HepG2 (cell line): Measurements from ENCODE around the gene GRHL3. TPM values are rescaled to one million over a fixed set of nuclear protein-coding genes. Genes with fewer than 3 reads are reported as not detected.

ENCODE experiments used
- ATAC-seq: fragments of 200-7000 bp; cut with Tn5 transposase; 3 replicates; pipeline ENCODE4 v1.9.1; 2020; ENCODE audit warnings: mild to moderate bottlenecking, moderate library complexity
- BruUV-seq: library from RNA; stranded (reverse); fragments of 400-500 nt; replicated peaks from 2 replicates; lab custom pipeline; 2021; lab: Mats Ljungman, UMichigan
- CTCF ChIA-PET: fragments of 300-600 bp; formaldehyde crosslinking; extraction: SDS; loops from one replicate; lab custom pipeline; 2021; ENCODE audit warnings: low total read pairs, inconsistent platforms, low intra/inter-chr PET ratio; lab: Yijun Ruan, JAX
- POLR2A ChIA-PET: fragments of 350-600 bp; sonication (Branson Sonifier 250); formaldehyde crosslinking; loops from one replicate; lab custom pipeline; 2020; ENCODE audit warnings: antibody characterized with exemption, inconsistent platforms; lab: Yijun Ruan, JAX
- DNase-seq: peaks from one replicate; pipeline ENCODE4 v3.0.0-alpha.2; 2015; ENCODE audit warnings: low spot score
- FAIRE-seq: peaks from 3 replicates; lab custom pipeline; 2011; peaks lifted over from hg19 to GRCh38; lab: Jason Lieb, UNC
- H2AFZ ChIP-seq: one replicate; pipeline ENCODE4 v1.6.1; 2011; ENCODE audit warnings: low read length, inconsistent platforms
- H3K27ac ChIP-seq: fragments of 300-600 bp; 3 replicates; pipeline ENCODE4 v1.8.0; 2011; ENCODE audit warnings: mixed run types, mild to moderate bottlenecking, mixed read lengths, low read length, inconsistent platforms; ENCODE audit not compliant: insufficient read depth; ENCODE audit errors: extremely low read length
- H3K27me3 ChIP-seq, 2 experiments: fragments of 200-600 bp in 1 of 2; 2 replicates in 1 of 2; 3 replicates in 1 of 2; pipeline versions ENCODE4 v1.6.0 to v1.8.0; 2011; ENCODE audit warnings: low read length in 2 of 2, mild to moderate bottlenecking in 2 of 2, moderate library complexity in 2 of 2, inconsistent platforms in 1 of 2; ENCODE audit not compliant: insufficient read depth in 2 of 2, control insufficient read depth in 1 of 2
- H3K36me3 ChIP-seq, 2 experiments: fragments of 200-600 bp in 1 of 2; replicated peaks in 1 of 2; 2 replicates in 1 of 2; 3 replicates in 1 of 2; pipeline versions ENCODE4 v1.5.1 to v1.8.0; 2011; ENCODE audit warnings: low read length in 2 of 2, inconsistent platforms in 1 of 2; ENCODE audit not compliant: insufficient read depth in 2 of 2, control insufficient read depth in 1 of 2
- H3K4me1 ChIP-seq: 2 replicates; pipeline ENCODE4 v1.5.1; 2012; ENCODE audit warnings: low read length, inconsistent platforms; ENCODE audit not compliant: insufficient read depth
- H3K4me2 ChIP-seq: 2 replicates; pipeline ENCODE4 v1.6.0; 2011; ENCODE audit warnings: low read depth, low read length, inconsistent platforms
- H3K4me3 ChIP-seq, 3 experiments: fragments of 200-600 bp in 1 of 3; sonication (generic), shearing (Covaris generic) in 1 of 3; replicated peaks in 1 of 3; 2 replicates each; pipeline ENCODE4 v1.5.1; 2011 to 2016; ENCODE audit warnings: low read length in 3 of 3, inconsistent platforms in 2 of 3, low read depth in 2 of 3, mild to moderate bottlenecking in 2 of 3, control low read depth in 1 of 3, mixed read lengths in 1 of 3; ENCODE audit not compliant: insufficient read depth in 1 of 3
- H3K79me2 ChIP-seq: one replicate; pipeline ENCODE4 v1.6.1; 2011; ENCODE audit warnings: low read length, inconsistent platforms; ENCODE audit not compliant: insufficient read depth
- H3K9ac ChIP-seq: 2 replicates; pipeline ENCODE4 v1.6.0; 2011; ENCODE audit warnings: mild to moderate bottlenecking, low read depth, low read length, inconsistent platforms; ENCODE audit not compliant: insufficient read depth
- H3K9me3 ChIP-seq: 2 replicates; pipeline ENCODE4 v1.5.1; 2012; ENCODE audit warnings: mild to moderate bottlenecking, low read length
- H4K20me1 ChIP-seq: 2 replicates; pipeline ENCODE4 v1.6.0; 2011; ENCODE audit warnings: inconsistent platforms, mild to moderate bottlenecking, low read length, moderate library complexity; ENCODE audit not compliant: insufficient read depth
- AHR ChIP-seq: IDR thresholded peaks from 2 replicates; pipeline ENCODE4 v1.6.1; 2018; ENCODE audit warnings: missing genetic modification reagents, missing compliant biosample characterization
- HNRNPL ChIP-seq: fragments of 200-400 bp; formaldehyde crosslinking; IDR thresholded peaks from 2 replicates; pipeline ENCODE4 v1.6.1; 2017; ENCODE audit warnings: mild to moderate bottlenecking, low read depth, low read length
- KDM1A ChIP-seq: IDR thresholded peaks from 2 replicates; pipeline ENCODE4 v1.6.1; 2016; ENCODE audit warnings: missing compliant biosample characterization
- NCOA5 ChIP-seq: sonication (generic); formaldehyde crosslinking; IDR thresholded peaks from 2 replicates; pipeline ENCODE4 v1.4.0; 2020; ENCODE audit warnings: missing genetic modification reagents
- SALL2 ChIP-seq: sonication (generic); formaldehyde crosslinking; IDR thresholded peaks from 2 replicates; pipeline ENCODE4 v1.8.1; 2023; ENCODE audit warnings: mild to moderate bottlenecking, missing genetic modification reagents, inconsistent platforms
- SAP130 ChIP-seq: IDR thresholded peaks from 2 replicates; pipeline ENCODE4 v1.6.1; 2016; ENCODE audit warnings: low read depth
- SMC3 ChIP-seq: IDR thresholded peaks from 2 replicates; pipeline ENCODE4 v1.6.1; 2011; ENCODE audit warnings: low read length, improper control_type of control experiment
- SOX6 ChIP-seq, 2 experiments: fragments of 450-650 bp in 1 of 2; sonication (generic) in 1 of 2; formaldehyde crosslinking in 1 of 2; IDR thresholded peaks; 2 replicates each; pipeline versions ENCODE4 v1.4.0 to v1.6.1; 2017 to 2020; ENCODE audit warnings: antibody characterized with exemption in 1 of 2, mild to moderate bottlenecking in 1 of 2, missing genetic modification reagents in 1 of 2
- ZEB1 ChIP-seq: IDR thresholded peaks from 2 replicates; pipeline ENCODE4 v1.6.1; 2012; ENCODE audit warnings: mild to moderate bottlenecking, low read depth, inconsistent platforms; ENCODE audit not compliant: insufficient replicate concordance
- ZFP36L1 ChIP-seq: sonication (generic); formaldehyde crosslinking; IDR thresholded peaks from 2 replicates; pipeline ENCODE4 v1.8.0; 2022; ENCODE audit warnings: mild to moderate bottlenecking, missing genetic modification reagents, moderate library complexity
- ZNF180 ChIP-seq: sonication (generic); formaldehyde crosslinking; IDR thresholded peaks from 2 replicates; pipeline ENCODE4 v1.4.0; 2020; ENCODE audit warnings: low read depth, missing genetic modification reagents, borderline replicate concordance
- ZNF354B ChIP-seq: sonication (generic); formaldehyde crosslinking; IDR thresholded peaks from 2 replicates; pipeline ENCODE4 v1.8.0; 2022; ENCODE audit warnings: mild to moderate bottlenecking, missing genetic modification reagents
- ZNF503 ChIP-seq: sonication (generic); formaldehyde crosslinking; IDR thresholded peaks from 2 replicates; pipeline ENCODE4 v1.4.0; 2020; ENCODE audit warnings: missing genetic modification reagents
- WGBS: methylation state at CpG from one replicate; pipeline ENCODE4 v1.1.6; 2017; ENCODE audit warnings: low lambda C conversion rate; 5-methylcytosine and 5-hydroxymethylcytosine counted together
- in situ Hi-C: cut with HindIII; loops from 2 replicates; pipeline ENCODE4 v1.10.0; 2017; ENCODE audit warnings: low pct_unique_long_range_greater_than_20kb; ENCODE audit not compliant: extremely low pct_ligation_motif_present
- intact Hi-C: fragments of 100-400 bp; cut with micrococcal nuclease; formaldehyde crosslinking; loops from one replicate; pipeline ENCODE4 v1.10.0; 2022; ENCODE audit not compliant: unreplicated experiment
- polyA plus RNA-seq, 8 experiments: library from polyadenylated mRNA; depleted of rRNA in 3 of 8; stranded (reverse) in 7 of 8; unstranded in 1 of 8; fragments of >200 nt; fragmentation: Illumina TruSeq in 4 of 8; extraction: Trizol in 4 of 8; gene quantifications; 2 replicates each; pipeline versions ENCODE4 v1.2.1 to v1.2.3, GENCODE V29; 2011 to 2016; ENCODE audit warnings: low read depth in 4 of 8, missing spikeins in 1 of 8, mixed read lengths in 1 of 8; ENCODE audit not compliant: insufficient read depth in 1 of 8
- total RNA-seq, 5 experiments: library from RNA; depleted of rRNA; stranded (reverse); fragments of >200 nt; fragmentation: Illumina TruSeq; extraction: Trizol; gene quantifications; 2 replicates each; pipeline ENCODE4 v1.2.3, GENCODE V29; 2016; ENCODE audit warnings: low read depth in 1 of 5
- TF ChIP-seq, protein P1 (sequence below): sonication (generic); formaldehyde crosslinking; IDR thresholded peaks from 2 replicates; pipeline ENCODE4 v1.5.0; 2020; ENCODE audit warnings: missing genetic modification reagents
- TF ChIP-seq, protein P2 (sequence below): sonication (generic); IDR thresholded peaks from 2 replicates; pipeline ENCODE4 v1.6.1; 2016; ENCODE audit warnings: low read depth, borderline replicate concordance
- TF ChIP-seq, protein P3 (sequence below): sonication (generic); formaldehyde crosslinking; conservative IDR thresholded peaks from 2 replicates; pipeline ENCODE4 v1.4.0; 2020; ENCODE audit warnings: mild to moderate bottlenecking, missing genetic modification reagents, moderate library complexity
- TF ChIP-seq, protein P4 (sequence below): sonication (generic); formaldehyde crosslinking; IDR thresholded peaks from 2 replicates; pipeline ENCODE4 v1.4.0; 2020; ENCODE audit warnings: mild to moderate bottlenecking, missing genetic modification reagents

GRHL3 gene
- total and polyA plus RNA-seq, 2 of the 13 experiments (the other 11 are each of a cell fraction or from before 2014, with no cell fraction given) = not detected

GRCh38 chr1:24353292-24353891 is 34.2 kb downstream of the GRHL3 start:
- Histone ChIP-seq H3K27ac (no peak overlapping the region), H3K36me3 (no peaks in the 10 kb centered on the region), H3K4me1 (no peaks in the 10 kb centered on the region), H3K4me3 (no peak overlapping the region), H3K27me3 (peaks cover 0 to 11% of the 10 kb centered on the region in 2 experiments; a peak in 3 of 5 replicates), H2AFZ (no peak overlapping the region), H3K9me3 (no peaks in the 10 kb centered on the region), H3K79me2 (no peaks in the 10 kb centered on the region), H4K20me1 (no peaks in the 10 kb centered on the region), H3K4me2 (no peak overlapping the region), H3K9ac (no peak overlapping the region)
- DNase-seq = no peak
- intact Hi-C loops (no loop called here), in situ Hi-C loops (no loop called here)
- ChIA-PET POLR2A (no interaction called here), CTCF (no interaction called here)
- ATAC-seq = no peak
- no peak for FAIRE-seq
- 28% methylated on average over 2 of the region's 4 CpGs for WGBS
- no TSS peak for BruUV-seq
- TF ChIP-seq, protein P1, sequence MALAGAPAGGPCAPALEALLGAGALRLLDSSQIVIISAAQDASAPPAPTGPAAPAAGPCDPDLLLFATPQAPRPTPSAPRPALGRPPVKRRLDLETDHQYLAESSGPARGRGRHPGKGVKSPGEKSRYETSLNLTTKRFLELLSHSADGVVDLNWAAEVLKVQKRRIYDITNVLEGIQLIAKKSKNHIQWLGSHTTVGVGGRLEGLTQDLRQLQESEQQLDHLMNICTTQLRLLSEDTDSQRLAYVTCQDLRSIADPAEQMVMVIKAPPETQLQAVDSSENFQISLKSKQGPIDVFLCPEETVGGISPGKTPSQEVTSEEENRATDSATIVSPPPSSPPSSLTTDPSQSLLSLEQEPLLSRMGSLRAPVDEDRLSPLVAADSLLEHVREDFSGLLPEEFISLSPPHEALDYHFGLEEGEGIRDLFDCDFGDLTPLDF (CRISPR knock-in tag) = no peak
- no peak for TF ChIP-seq SMC3
- TF ChIP-seq, protein P2, sequence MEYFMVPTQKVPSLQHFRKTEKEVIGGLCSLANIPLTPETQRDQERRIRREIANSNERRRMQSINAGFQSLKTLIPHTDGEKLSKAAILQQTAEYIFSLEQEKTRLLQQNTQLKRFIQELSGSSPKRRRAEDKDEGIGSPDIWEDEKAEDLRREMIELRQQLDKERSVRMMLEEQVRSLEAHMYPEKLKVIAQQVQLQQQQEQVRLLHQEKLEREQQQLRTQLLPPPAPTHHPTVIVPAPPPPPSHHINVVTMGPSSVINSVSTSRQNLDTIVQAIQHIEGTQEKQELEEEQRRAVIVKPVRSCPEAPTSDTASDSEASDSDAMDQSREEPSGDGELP = no peak
- TF ChIP-seq, protein P3, sequence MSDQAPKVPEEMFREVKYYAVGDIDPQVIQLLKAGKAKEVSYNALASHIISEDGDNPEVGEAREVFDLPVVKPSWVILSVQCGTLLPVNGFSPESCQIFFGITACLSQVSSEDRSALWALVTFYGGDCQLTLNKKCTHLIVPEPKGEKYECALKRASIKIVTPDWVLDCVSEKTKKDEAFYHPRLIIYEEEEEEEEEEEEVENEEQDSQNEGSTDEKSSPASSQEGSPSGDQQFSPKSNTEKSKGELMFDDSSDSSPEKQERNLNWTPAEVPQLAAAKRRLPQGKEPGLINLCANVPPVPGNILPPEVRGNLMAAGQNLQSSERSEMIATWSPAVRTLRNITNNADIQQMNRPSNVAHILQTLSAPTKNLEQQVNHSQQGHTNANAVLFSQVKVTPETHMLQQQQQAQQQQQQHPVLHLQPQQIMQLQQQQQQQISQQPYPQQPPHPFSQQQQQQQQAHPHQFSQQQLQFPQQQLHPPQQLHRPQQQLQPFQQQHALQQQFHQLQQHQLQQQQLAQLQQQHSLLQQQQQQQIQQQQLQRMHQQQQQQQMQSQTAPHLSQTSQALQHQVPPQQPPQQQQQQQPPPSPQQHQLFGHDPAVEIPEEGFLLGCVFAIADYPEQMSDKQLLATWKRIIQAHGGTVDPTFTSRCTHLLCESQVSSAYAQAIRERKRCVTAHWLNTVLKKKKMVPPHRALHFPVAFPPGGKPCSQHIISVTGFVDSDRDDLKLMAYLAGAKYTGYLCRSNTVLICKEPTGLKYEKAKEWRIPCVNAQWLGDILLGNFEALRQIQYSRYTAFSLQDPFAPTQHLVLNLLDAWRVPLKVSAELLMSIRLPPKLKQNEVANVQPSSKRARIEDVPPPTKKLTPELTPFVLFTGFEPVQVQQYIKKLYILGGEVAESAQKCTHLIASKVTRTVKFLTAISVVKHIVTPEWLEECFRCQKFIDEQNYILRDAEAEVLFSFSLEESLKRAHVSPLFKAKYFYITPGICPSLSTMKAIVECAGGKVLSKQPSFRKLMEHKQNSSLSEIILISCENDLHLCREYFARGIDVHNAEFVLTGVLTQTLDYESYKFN (CRISPR knock-in tag) = no peak
- TF ChIP-seq ZFP36L1 (CRISPR knock-in tag) = no peak
- no peak for TF ChIP-seq NCOA5 (CRISPR knock-in tag)
- TF ChIP-seq KDM1A (CRISPR knock-in tag) = no peak
- TF ChIP-seq SOX6 (IDR thresholded peaks at IDR 0.05) = no peak
- TF ChIP-seq SOX6 (CRISPR knock-in tag; IDR thresholded peaks at IDR 0.05) = no peak
- TF ChIP-seq SALL2 = no peak
- no peak for TF ChIP-seq ZNF503 (CRISPR knock-in tag)
- TF ChIP-seq ZEB1 = no peak
- no peak for TF ChIP-seq ZNF180
- no peak for TF ChIP-seq SAP130 (CRISPR knock-in tag)
- TF ChIP-seq AHR = no peak
- no peak for TF ChIP-seq HNRNPL
- TF ChIP-seq ZNF354B (CRISPR knock-in tag) = no peak
- TF ChIP-seq, protein P4, sequence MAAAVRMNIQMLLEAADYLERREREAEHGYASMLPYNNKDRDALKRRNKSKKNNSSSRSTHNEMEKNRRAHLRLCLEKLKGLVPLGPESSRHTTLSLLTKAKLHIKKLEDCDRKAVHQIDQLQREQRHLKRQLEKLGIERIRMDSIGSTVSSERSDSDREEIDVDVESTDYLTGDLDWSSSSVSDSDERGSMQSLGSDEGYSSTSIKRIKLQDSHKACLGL (CRISPR knock-in tag) = no peak
